Nucleus accumbens (tissue), 56 donors: ENCODE results near the gene HUS1.
"Not testable (repeated sequence)": the region's sequence is repeated elsewhere in the genome, so short reads cannot be mapped to it uniquely, and the experiment has no call there.

Experiments used
- DNase-seq, 56 donors: peaks; one replicate each; lab custom pipeline; 2025; lab: John Stamatoyannopoulos, UW

The HUS1 gene

DNA sequence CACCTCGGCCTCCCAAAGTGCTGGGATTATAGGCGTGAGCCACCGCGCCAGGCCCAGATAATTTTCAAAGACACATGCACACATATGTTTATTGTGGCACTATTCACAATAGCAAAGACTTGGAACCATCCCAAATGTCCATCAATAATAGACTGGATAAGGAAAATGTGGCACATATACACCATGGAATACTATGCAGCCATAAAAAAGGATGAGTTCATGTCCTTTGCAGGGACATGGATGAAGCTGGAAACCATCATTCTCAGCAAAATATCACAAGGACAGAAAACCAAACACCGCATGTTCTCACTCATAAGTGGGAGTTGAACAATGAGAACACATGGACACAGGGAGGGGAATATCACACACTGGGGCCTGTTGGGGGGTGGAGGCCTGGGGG, 1.2 kb upstream of the HUS1 start:
- DNase-seq, result not testable (repeated sequence)

DNA sequence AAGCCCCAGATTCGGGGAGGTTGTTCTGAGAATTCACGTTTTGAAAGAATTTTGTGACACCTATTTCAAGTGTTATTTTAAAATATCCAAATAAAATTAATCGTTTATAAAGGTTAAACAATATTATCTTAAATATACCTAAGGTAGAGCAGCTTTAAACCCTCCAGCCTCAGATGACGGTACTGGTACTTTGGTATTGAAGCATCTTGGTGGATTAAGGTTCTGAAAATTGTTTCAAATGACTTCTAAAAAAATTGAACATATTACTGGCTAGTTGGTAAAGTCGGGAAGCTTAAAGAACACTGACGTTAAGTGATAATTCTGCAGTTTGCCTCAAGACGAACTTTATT, 392 bp upstream of the HUS1 start:
- no peak for DNase-seq

DNA sequence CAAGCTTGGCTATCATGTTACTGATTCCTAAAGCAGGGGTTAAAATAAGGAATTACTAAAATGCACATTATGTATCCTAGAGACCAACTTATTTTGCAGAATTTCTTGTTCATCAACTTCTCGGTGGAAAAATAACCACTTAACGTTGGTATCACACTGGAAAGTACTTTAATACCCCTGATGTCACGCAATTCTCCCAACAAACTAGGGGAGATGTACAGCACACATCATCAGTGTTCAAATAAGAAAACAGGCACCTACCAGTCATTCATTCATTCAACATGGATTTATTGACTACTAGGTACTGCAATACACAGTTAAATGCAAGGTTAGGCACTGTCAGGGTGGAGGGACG, 648 bp downstream of the HUS1 start:
- no peak for DNase-seq

DNA sequence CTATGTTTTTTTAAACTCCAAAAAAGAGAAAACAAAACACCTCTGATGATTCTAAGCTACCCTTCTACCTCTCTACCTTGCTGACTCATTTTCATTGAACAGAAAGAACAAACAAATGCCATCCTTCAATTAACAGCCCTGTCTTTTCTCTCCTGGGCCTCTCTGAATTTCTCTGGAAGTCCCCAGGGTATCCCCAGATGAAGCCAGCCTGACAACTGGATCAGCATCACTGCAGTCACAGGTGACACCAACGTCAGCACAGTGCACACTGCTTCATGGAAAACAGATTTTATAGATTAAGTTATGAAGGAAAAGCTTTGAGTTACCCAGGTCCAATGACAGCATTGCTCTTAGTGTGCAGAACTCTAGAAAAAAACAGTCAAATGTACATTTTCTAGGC, 5.7 kb downstream of the HUS1 start:
- no peak for DNase-seq

DNA sequence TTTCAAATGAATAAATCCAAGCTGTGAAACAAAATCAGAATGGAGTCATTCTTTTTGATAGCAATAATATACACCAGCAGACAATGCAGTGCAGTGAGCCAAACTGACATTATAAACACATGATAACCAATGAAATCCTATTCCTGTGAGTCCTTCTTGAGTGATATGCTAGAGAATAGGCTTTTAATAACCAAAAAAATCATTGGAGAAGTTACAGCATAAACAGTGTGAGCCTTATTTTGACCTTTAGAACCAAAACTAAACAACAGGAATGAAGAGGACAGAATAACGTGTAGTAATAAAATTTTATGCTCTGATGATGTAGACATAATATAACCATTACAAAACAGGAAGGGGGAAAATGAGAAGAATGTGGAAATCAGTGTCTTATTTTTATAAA, 8.7 kb downstream of the HUS1 start:
- no peak for DNase-seq

DNA sequence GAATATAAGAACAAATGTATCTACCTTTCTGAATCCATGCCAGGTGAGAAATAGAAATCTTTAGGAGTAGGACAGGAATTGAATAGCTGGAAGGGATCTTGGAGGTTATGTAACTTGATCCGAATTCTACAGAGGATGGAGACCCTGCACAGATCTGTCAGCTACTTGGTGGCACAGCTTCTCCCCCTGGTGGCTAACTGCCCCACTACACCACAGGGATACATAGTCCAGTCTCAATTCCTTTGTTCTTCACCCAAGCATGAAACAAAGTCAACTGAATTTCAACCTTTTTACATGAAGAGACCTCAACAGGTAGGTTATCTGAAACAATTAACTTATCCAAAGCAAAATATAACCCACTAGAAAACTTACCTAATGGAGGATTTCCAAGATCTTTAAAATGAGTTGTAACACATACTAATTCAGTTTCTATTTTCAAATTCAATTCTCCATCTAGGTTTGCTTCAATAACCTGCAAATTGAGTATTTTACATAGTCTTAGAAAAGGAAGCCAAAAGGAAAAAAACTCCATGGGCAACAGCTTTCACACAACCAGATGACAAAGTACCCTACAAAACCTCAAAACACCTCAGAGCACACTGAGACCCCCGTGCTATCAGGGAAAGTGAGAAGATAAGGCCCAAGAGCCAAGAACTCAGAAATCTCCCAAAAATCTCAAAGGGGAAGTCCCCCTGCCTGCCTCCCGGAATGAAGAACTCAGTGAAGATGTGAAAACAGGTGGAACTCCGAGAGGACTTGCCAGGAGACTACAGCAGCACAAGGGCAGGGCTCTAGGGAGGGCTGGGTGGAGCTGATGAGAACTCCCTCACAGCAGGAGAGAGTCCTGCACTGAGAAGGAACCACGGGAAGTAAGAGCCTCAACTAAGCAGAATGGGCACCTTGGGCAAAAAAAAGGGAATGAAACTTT, 10.3 kb downstream of the HUS1 start:
- DNase-seq, result peak in 33 of 56 donors; percentile 3 to 69 (median 29)

DNA sequence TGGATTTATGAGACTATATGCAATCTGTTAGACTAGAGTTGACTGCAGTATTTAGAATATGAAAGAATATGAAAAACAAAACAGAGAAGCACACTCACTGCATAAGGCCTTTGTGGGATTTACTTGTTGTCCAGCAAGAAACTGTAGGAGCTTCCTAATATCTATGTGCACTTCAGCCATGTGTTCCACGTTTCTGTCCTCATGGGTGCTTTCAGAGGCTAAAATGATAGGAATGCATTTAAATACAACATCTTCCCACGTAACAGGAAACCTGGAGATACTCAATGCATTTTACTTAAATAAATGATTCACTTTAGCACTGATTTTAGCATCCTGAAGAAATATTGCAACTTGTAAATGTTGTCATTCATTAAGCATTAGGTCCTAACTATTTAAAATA, 11.7 kb downstream of the HUS1 start:
- no peak for DNase-seq

DNA sequence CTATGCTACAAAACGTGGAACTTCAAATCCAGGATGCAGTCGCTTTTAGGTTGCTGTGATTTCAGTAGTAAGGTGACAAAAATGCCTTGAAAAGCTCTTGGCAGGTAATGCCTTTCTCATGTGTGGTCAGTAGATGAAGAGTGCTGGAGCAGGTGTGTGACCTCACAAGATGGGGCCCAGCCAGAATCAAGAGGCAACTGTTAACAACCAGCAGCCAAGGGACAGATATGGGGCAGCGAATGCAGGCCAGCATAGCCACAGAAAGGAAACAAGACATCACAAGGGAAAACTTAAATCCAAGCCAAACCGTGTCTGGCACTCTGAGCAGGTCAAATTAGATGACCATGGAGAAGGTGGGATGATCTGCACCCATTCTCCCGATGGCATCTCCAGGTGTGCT, 12.3 kb downstream of the HUS1 start:
- DNase-seq, result no peak

DNA sequence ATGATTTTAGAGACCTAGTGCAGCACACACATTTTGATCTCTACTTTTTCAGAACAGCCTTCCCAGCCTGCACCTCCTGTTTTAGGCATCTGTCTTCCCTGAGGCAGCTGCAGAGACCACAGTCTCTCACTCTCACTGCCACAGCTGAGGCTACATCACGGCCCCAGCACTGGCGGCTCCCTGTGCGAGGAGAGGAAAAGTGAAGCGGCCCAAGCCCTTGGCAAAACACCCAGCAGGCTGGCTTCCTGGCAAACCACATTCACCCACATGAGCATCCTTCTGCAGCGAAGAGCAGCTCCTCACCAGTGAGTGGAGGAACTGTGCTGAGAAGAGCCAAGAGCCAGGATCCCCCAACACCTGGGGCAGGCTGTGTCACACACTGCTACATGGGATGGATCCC, 14.0 kb downstream of the HUS1 start:
- DNase-seq, result peak in 2 of 56 donors; percentile 2 to 12

DNA sequence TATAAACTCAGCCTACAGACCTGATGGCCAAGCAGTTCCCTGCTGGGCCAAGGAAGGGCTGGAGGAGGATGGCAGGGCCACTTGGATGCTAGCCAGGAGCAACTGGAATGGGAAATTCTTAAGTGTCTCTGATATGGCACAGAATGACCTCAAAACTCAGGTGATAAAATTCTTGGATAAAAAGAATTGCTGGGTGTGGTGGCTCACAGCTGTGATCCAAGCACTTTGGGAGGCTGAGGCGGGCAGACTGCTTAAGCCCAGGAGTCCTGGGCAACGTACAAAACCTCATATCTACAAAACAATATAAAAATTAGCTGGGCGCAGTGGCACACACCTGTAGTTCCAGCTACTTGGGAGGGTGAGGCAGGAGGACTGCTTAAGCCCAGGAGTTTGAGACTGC, 17.2 kb downstream of the HUS1 start:
- DNase-seq, result no peak

DNA sequence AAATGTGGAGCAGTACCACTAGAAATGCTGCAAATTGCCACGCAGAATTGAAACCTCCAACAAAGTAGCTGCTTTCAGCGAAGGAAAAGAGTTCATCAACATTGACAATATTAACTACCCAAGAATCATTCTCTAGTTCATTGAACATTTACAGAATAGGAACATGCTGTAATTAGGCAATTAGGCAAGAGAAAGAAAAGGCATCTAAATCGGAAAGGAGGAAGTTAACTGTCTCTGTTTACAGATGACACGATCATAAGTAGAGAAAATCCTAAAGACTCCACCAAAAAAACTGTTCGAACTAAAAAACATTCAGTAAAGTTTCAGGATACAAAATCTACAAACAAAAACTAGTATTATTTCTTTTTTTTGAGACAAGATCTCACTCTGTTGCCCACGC, 22.3 kb downstream of the HUS1 start:
- DNase-seq, result no peak

DNA sequence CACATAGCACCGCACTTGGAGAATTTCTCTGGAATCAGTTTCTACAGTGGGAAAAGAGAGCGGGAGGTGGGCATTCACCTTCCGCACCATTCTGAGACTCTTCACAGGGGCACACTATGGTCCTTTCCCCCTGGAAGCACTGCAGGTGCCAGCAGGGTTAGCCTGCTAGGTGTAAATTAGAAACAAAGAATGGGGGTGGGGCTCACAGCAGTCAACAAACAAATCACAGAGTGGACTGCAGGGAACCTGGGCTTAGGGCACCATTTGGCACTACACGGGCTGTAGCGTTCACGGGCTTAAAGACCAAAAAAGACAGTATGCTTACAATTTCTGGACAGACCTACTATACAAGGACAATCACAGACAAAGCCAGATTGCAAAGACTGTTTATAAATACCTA, 23.2 kb downstream of the HUS1 start:
- no peak for DNase-seq

DNA sequence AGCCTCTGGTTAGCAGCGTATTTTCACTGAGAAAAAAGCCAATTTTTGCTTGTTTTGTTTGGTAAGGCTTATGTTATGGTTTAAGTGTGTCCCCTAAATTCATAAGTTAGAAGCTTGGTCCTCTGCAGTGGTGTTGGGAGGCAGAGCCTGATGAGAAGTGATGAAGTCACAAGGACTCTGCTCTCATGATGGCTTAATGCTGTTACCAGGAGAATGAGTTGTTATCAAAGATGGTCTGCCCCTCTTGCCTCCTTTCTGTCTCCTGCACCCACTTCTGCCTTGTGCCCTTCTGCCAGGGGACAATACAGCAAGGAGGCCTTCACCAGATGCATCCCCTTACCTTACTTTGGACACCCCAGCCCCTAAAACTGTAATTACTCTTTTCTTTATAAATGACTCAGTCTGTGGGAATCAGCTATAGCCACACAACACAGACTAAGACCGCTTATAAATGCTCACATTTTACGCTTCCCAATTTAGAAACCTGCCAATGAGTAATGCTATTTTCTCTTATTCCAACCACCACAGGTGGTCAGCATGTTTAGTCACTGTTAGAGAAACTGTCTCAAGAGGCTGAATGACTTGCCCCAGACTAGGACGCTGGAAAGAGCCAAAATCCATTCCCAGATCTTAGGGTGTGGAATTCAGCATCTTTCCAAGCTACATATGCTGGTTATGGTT, 25.0 kb downstream of the HUS1 start:
- no peak for DNase-seq

DNA sequence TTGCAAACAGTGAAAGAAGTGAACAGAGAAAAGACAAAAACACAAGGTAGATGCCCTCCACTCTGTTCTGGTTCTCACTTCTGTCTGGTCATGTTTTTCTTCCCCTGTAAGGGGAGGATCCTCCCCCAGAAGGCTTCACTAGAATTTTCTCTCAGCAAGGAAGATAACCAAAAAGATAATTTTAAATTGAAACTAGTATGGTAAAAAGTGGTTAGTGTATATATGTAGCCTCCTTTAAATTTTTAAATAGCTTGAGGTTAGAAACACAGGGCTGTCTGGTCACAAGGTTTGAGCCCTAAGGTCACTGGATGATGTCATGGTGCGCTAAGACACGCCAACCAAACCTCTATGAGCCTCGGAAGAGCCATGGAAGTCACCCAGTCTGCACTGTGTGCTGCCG, 25.6 kb downstream of the HUS1 start:
- DNase-seq, result no peak

DNA sequence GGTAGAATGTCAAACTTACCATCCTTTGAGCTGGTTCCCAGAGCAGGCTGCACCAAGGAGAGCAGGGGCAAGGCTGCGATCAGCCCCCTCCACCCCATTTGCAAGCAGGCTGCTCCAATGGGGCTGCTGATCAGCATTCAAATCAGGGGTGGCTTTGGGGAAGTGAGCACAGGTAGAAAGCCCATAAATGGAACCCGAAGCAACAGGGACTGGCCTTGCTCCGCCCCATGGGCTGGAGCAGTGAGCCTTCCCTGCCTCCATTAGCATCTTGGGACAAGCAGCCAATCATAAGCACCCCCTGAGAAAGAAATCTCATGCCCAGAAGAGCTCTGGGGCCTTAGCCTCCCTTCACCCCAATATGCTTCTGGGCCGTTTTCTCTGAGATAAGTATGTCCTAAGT, 27.2 kb downstream of the HUS1 start:
- DNase-seq, result no peak

DNA sequence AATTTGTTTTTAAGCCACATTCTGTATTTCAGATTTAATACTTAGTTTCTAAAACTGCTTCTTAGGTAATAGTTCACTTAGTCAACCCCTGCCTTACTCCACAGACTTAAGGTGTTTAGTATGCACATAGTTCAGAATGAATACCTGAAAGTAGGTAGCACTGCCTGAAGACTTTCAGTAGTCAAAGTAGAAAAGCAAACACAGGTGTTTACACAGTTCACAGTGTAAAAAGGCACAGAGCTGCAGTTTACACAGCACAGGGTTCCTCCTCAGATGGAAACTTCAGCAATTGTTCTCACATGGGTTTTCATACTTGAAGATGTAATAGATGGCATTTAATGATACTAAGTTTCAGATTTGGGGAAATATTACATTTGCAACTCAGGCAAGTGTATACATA, 28.0 kb downstream of the HUS1 start:
- no peak for DNase-seq

DNA sequence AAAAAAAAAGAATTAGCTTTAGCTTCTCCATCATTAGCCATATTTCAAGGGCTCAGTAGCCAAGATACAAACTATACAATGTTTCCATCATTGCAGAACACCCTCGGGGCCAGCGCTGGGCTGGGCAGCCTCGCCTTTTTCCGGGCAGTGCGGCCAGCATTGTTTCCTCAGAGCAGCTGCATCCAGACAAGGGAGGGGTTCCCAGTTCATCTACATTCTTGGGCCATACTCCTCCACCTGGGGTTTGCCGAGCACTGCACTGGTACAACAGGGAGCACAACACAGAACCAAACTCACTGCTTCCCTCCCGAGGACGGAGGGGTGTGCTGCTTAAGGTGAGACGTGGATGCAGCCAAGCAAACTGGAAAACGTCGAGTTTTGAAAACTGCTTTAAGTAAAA, 28.7 kb downstream of the HUS1 start:
- DNase-seq, result peak in 2 of 56 donors; percentile 4 to 39

DNA sequence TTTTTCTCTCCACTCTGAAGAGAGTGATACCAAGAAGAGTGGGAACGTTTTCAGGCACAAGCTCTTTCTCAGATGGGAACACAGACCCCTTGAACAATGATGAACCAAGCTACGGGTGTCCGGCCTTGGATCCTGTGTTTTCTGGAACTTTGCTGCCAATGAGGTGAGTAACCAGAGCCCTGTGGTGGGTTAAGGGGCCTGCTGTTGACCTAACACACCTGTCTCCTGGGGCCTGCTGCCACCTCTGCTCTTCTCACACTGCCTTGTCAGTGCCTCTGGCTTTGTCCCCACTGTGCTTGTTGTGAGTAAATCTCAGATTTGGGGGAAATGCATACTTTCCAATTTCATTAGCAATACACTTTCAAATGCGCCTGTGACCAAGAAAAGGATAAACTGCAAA, 29.7 kb downstream of the HUS1 start:
- DNase-seq, result no peak

DNA sequence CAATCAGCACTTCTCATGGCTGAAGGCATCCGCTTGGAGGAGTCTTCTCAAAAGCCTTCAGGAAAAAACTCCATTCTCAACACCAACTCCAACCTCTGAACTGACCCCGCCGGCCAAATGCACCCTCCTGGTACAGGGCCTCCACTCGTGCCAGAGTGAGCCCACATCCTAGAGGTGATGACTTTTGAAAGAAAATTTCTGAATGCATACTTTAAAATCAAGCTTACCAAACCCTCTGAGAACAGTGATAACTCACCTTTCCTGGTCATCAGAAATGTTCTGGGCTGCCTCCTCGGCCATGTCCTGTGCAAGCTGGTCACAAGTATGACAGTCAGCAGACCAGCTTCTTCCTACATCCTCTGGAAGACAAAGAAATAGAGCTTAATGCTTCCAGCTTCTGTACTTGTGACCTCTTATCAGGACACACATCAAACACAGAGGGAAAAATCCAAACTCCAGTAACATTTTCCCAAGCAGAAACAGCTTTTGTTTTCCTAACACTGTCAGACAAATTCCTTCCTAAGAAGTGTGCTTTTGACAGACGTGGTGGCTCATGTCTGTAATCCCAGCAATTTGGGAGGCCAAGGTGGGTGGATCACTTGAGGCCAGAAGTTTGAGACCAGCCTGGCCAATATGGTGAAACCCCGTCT, 31.1 kb downstream of the HUS1 start, which contains the start of gene PKD1L1:
PKD1L1 (minus strand) TSS at position 326 of the 650 bp plus-strand sequence; CDS start at position 300, 26 bp downstream.
- no peak for DNase-seq

DNA sequence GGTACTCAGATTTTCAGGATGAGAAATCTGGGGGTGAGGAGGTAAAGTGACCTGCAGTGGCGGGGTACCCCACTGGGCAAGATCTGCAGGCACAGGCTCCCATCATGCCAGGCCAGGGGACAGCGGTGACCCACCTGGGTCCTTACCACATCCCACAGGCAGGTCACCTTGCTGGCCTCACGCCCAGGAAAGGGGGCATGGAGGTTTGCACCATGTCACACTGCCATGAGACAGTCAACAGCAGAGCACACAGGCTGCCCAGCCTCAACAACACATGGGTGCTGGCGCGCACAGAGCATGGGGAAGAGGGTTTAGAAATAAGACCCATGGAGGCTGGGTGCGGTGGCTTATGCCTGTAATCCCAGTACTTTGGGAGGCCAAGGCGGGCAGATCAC, 32.1 kb downstream of the HUS1 start:
- DNase-seq, result no peak

DNA sequence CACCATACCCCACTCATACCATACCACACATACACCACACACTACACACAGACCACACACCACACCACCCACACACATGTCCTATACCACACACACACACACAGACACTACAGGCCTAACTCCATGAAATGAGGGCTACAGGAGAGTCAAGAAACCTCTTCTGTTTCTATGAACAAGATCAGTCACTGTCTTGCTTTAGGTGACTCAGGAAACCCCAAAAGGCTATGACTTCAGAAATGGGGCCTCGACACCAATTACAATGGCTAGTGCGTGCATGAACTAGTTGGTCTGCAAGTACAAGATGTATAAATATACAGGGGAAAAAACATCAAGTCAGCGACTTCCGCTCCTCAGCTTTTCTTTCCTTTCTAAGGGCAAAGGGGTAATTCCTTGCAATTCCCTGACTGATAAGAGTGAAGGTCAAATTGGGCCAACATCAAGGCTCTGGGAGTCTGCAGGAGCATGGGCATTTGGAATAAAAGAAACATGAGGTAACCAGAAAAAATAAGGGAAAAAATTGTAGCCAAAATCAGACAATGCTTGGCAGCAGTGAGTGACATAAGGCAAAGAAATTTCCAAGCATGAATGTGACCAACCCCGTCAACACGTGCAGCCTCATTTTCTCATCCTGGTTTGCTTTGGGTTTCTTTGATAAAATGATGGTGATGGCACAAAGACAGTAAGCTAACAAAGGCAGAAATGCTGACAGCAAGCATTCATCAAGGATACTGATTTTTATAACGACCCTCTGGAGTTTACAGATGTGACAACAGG, 32.6 kb downstream of the HUS1 start:
- no peak for DNase-seq
